ENCODE measurements around the gene APP. TPM values are rescaled to one million over a fixed set of nuclear protein-coding genes. Genes with fewer than 3 reads are reported as not detected.

Gene APP
- total RNA-seq, 2 donors from 2014 or later, result 506 to 721 TPM

DNA sequence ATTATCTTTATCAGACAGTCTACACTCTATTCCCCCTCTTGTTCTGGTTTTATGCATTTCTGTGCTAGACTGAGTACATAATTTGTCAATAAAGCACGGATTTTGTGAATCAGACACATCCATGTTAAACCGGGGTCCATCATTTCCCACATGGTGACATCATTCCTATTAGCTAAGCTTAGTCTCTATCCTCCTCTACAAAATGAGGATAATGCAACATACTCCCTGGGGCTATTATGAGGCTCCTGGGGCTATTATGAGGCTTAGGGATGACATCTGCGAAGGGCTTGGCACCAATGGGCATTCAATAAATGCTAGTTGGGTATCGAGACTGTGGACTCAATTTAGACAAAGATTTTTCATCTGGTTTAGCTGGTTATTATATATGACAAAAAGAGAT, 25.1 kb upstream of the APP start:
- intact Hi-C loops (cut with DNase I), result no loop called here
- H3K4me3 ChIP-seq, result no peak overlapping the region
- TF ChIP-seq, protein P1, sequence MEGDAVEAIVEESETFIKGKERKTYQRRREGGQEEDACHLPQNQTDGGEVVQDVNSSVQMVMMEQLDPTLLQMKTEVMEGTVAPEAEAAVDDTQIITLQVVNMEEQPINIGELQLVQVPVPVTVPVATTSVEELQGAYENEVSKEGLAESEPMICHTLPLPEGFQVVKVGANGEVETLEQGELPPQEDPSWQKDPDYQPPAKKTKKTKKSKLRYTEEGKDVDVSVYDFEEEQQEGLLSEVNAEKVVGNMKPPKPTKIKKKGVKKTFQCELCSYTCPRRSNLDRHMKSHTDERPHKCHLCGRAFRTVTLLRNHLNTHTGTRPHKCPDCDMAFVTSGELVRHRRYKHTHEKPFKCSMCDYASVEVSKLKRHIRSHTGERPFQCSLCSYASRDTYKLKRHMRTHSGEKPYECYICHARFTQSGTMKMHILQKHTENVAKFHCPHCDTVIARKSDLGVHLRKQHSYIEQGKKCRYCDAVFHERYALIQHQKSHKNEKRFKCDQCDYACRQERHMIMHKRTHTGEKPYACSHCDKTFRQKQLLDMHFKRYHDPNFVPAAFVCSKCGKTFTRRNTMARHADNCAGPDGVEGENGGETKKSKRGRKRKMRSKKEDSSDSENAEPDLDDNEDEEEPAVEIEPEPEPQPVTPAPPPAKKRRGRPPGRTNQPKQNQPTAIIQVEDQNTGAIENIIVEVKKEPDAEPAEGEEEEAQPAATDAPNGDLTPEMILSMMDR (IDR thresholded peaks at IDR 0.05), result no peak

DNA sequence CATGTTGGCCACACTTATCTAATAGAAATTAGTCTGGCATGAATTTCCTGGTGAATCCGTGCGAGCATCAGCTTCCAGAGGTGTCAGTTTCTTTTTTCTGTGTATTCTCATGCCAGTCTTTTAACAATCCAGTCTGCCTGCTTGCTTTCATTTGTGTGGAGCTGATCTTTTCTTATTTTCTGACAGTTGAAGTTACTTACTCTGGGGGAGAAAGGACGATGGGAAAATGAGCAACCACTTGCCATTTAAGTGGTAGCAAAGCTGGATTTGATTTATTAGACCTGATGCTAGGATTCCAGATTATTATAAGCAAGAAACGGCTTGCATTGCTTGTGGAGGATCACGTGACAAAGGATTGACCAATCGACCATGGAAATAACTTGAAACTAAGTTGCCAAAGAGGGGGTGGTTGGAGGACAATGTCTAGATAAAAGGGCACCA, 24.3 kb upstream of the APP start:
- no peaks in the 10 kb centered on the region for H3K36me3 ChIP-seq
- no peaks in the 10 kb centered on the region for H3K9me3 ChIP-seq
- H3K4me1 ChIP-seq, result no peaks in the 10 kb centered on the region
- H3K4me3 ChIP-seq, result no peak overlapping the region
- no peak overlapping the region for H3K9ac ChIP-seq (ENCODE audit: low read depth in 2 of 2, low read length in 2 of 2)
- H3K27ac ChIP-seq, result no peak overlapping the region
- TF ChIP-seq, protein P1 (IDR thresholded peaks at IDR 0.05), result no peak
- intact Hi-C loops (cut with DNase I), result no loop called here
- H3K27me3 ChIP-seq, result no peaks in the 10 kb centered on the region
- no peak for DNase-seq

More for the DNA sequence above, 25.1 kb upstream of the APP start:
- Histone ChIP-seq H3K4me1 (no peaks in the 10 kb centered on the region), H3K9me3 (no peaks in the 10 kb centered on the region), H3K27me3 (no peaks in the 10 kb centered on the region), H3K27ac (no peak overlapping the region), H3K36me3 (no peaks in the 10 kb centered on the region), H3K9ac (ENCODE audit: low read depth in 2 of 2, low read length in 2 of 2) (no peak overlapping the region)
- no peak for DNase-seq

DNA sequence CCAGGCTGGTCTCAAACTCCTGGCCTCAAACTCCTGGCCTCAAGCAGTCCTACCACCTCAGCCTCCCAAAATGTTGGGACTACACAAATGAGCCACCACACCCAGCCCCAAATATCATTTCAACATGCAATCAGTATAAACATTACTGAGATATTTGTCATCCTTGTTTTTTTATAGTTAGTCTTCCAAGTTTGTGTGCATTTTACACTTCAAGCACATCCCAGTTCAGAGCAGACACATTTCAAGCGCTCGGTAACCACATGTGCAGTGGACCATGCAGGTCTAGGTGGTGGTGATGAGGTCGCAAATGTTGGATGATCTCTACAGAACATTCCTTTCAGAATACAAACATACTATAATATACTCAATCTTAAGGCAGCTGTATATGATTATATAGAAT, 23.8 kb upstream of the APP start:
- Histone ChIP-seq H3K9ac (ENCODE audit: low read depth in 2 of 2, low read length in 2 of 2) (no peak overlapping the region), H3K27ac (no peak overlapping the region), H3K27me3 (no peaks in the 10 kb centered on the region), H3K4me3 (no peak overlapping the region), H3K36me3 (no peaks in the 10 kb centered on the region), H3K4me1 (no peaks in the 10 kb centered on the region), H3K9me3 (no peaks in the 10 kb centered on the region)
- intact Hi-C loops (cut with DNase I), result no loop called here
- TF ChIP-seq, protein P1 (IDR thresholded peaks at IDR 0.05), result no peak
- no peak for DNase-seq

DNA sequence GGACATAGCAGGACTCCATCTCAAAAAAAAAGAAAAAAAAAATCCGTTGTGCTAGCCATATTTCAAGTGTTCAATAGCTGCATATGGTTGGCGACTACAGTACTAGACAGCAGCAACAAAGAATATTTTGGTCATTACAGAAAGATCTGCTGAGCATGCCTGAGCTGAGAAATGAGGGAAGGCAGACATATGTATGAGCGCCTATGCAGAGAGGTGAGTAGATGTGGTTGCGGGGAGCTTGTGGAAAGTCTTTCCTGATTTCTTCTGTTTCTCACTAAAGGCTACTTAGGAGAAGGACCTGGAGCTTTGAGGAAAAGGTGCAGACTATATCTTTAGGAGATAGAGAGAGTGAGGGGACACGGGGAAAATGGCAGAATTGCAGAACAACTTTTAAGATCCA, 21.0 kb upstream of the APP start:
- TF ChIP-seq, protein P1 (IDR thresholded peaks at IDR 0.05), result no peak
- no peaks in the 10 kb centered on the region for H3K27me3 ChIP-seq
- intact Hi-C loops (cut with DNase I), result no loop called here
- no peak for DNase-seq
- H3K4me3 ChIP-seq, result no peak overlapping the region
- H3K9ac ChIP-seq (ENCODE audit: low read depth in 2 of 2, low read length in 2 of 2), result no peak overlapping the region
- no peaks in the 10 kb centered on the region for H3K9me3 ChIP-seq
- H3K27ac ChIP-seq, result no peak overlapping the region
- H3K4me1 ChIP-seq, result no peaks in the 10 kb centered on the region
- no peaks in the 10 kb centered on the region for H3K36me3 ChIP-seq

DNA sequence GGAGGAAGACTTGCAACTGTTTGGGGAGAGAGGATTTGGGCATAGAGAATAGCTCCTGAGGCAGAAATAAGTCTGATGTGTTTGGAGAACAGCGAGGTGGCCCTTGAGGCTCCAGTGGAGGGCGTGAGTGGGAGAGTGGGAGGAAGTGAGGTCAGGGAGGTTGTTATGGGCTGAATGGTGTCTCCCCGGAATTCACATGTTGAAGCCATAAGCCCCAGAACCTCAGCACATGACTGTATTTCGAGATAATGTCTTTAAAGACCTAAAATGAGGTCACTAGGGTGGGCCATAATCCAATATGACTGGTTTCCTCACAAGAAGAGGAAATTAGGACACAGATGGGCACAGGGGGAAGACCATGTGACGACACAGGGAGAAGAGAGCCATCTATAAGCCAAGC, 17.9 kb upstream of the APP start:
- Histone ChIP-seq H3K9me3 (no peaks in the 10 kb centered on the region), H3K27ac (no peak overlapping the region), H3K27me3 (no peaks in the 10 kb centered on the region), H3K4me1 (no peaks in the 10 kb centered on the region), H3K36me3 (no peaks in the 10 kb centered on the region), H3K4me3 (no peak overlapping the region), H3K9ac (ENCODE audit: low read depth in 2 of 2, low read length in 2 of 2) (no peak overlapping the region)
- DNase-seq, result no peak
- intact Hi-C loops (cut with DNase I), result no loop called here
- TF ChIP-seq, protein P1 (IDR thresholded peaks at IDR 0.05), result no peak

DNA sequence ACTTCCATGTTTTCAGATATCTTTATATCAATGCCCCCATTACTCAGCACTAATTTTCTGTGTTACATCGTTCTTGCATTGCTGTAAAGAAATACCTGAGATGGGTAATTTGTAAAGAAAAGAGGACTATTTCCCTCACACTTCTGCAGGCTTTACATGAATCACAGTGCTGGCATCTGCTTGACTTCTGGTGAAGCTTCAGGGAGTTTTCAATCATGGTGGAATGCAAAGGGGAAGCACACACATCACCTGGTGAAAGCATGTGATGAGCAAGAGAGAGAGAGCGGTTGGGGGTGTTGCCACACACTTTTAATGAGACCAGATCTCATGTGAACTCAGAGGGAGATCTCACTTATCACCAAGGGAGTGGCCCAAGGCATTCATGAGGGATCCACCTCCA, 14.9 kb upstream of the APP start:
- Histone ChIP-seq H3K27me3 (peaks cover 3% of the 10 kb centered on the region), H3K4me1 (no peaks in the 10 kb centered on the region), H3K9ac (ENCODE audit: low read depth in 2 of 2, low read length in 2 of 2) (no peak overlapping the region), H3K4me3 (no peak overlapping the region), H3K36me3 (no peaks in the 10 kb centered on the region), H3K27ac (no peak overlapping the region), H3K9me3 (no peaks in the 10 kb centered on the region)
- TF ChIP-seq, protein P1 (IDR thresholded peaks at IDR 0.05), result no peak
- no peak for DNase-seq
- intact Hi-C loops (cut with DNase I), result no loop called here

All from colonic mucosa (tissue), 4 donors.